Measurements from ENCODE around the gene TWF2. TPM values are rescaled to one million over a fixed set of nuclear protein-coding genes. Genes with fewer than 3 reads are reported as not detected.

TWF2 gene
- total and polyA plus RNA-seq, 2 of the 13 experiments (the other 11 are each of a cell fraction or from before 2014, with no cell fraction given): 45.5 to 108 TPM

DNA sequence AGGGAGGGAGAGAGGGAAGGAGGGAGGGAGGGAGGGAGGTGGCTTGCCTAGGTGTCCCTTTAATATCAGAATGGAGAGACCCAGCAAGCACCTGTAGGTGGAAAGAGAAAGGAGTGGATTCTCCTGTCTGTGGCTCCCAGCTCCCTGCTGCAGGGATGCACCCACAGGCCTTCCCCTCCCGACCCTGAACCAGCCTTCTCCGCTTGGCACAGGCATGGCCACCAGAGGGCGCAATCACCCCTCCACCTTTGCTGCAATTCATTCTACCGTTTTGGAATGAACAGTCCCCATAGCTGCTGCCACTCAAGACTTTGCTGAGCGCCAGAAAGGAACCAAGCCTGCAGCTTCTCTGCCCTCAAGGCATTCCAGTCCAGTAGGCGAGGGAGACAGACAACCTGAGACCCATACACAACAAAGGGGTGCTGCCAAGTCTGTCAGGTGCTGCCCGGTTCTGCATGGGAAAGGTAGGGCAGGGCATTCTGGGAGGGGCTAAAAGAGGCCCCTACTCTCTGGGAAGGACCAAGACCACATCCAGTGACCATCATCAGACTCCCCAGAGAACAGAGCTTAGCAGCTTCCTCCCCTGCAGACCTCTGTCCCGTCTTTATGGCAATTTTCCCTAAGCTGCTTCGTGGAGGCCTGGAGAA, 18.5 kb downstream of the TWF2 start (continued):
- TF ChIP-seq, protein P1, sequence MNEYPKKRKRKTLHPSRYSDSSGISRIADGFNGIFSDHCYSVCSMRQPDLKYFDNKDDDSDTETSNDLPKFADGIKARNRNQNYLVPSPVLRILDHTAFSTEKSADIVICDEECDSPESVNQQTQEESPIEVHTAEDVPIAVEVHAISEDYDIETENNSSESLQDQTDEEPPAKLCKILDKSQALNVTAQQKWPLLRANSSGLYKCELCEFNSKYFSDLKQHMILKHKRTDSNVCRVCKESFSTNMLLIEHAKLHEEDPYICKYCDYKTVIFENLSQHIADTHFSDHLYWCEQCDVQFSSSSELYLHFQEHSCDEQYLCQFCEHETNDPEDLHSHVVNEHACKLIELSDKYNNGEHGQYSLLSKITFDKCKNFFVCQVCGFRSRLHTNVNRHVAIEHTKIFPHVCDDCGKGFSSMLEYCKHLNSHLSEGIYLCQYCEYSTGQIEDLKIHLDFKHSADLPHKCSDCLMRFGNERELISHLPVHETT (CRISPR knock-in tag; conservative IDR thresholded peaks at IDR 0.05): no peak
- no peak for TF ChIP-seq ARID5B (CRISPR knock-in tag; IDR thresholded peaks at IDR 0.05)
- TF ChIP-seq CREBL2 (CRISPR knock-in tag; IDR thresholded peaks at IDR 0.05; ENCODE audit: borderline replicate concordance): no peak
- TF ChIP-seq PHF8 (CRISPR knock-in tag; IDR thresholded peaks at IDR 0.05): no peak
- TF ChIP-seq ZNF546 (CRISPR knock-in tag; conservative IDR thresholded peaks at IDR 0.05): no peak
- no peak for TF ChIP-seq ZNF20 (CRISPR knock-in tag; IDR thresholded peaks at IDR 0.05)
- TF ChIP-seq ZNF646 (CRISPR knock-in tag; IDR thresholded peaks at IDR 0.05): no peak
- no peak for TF ChIP-seq GFI1 (CRISPR knock-in tag; IDR thresholded peaks at IDR 0.05; ENCODE audit: borderline replicate concordance)
- TF ChIP-seq, protein P2, sequence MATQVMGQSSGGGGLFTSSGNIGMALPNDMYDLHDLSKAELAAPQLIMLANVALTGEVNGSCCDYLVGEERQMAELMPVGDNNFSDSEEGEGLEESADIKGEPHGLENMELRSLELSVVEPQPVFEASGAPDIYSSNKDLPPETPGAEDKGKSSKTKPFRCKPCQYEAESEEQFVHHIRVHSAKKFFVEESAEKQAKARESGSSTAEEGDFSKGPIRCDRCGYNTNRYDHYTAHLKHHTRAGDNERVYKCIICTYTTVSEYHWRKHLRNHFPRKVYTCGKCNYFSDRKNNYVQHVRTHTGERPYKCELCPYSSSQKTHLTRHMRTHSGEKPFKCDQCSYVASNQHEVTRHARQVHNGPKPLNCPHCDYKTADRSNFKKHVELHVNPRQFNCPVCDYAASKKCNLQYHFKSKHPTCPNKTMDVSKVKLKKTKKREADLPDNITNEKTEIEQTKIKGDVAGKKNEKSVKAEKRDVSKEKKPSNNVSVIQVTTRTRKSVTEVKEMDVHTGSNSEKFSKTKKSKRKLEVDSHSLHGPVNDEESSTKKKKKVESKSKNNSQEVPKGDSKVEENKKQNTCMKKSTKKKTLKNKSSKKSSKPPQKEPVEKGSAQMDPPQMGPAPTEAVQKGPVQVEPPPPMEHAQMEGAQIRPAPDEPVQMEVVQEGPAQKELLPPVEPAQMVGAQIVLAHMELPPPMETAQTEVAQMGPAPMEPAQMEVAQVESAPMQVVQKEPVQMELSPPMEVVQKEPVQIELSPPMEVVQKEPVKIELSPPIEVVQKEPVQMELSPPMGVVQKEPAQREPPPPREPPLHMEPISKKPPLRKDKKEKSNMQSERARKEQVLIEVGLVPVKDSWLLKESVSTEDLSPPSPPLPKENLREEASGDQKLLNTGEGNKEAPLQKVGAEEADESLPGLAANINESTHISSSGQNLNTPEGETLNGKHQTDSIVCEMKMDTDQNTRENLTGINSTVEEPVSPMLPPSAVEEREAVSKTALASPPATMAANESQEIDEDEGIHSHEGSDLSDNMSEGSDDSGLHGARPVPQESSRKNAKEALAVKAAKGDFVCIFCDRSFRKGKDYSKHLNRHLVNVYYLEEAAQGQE (IDR thresholded peaks at IDR 0.05; ENCODE audit: borderline replicate concordance in 1 of 2, low read depth in 1 of 2, low read length in 2 of 2): no peak
- no peak for TF ChIP-seq REXO4 (CRISPR knock-in tag; IDR thresholded peaks at IDR 0.05; ENCODE audit: borderline replicate concordance)
- TF ChIP-seq PHF5A (CRISPR knock-in tag; IDR thresholded peaks at IDR 0.05; ENCODE audit: low read depth, unreplicated experiment): no peak
